Panc1 (cell line): ENCODE data around the gene ENDOG.

Experiments used
- CTCF ChIP-seq: fragments of 450-650 bp; IDR thresholded peaks from 2 replicates; pipeline ENCODE4 v1.5.1; 2017; ENCODE audit warnings: mild to moderate bottlenecking
- POLR2AphosphoS5 ChIP-seq: IDR thresholded peaks from 2 replicates; pipeline ENCODE4 v1.6.1; 2012; ENCODE audit warnings: mild to moderate bottlenecking, low read depth, low read length, moderate library complexity

- TF ChIP-seq POLR2AphosphoS5: no peak
- no peak for TF ChIP-seq CTCF
Measured at GRCh38 chr9:128841694-128842492, 23.6 kb downstream of the ENDOG start.
